ENCODE measurements around the gene ENDOD1.

Gene ENDOD1

DNA sequence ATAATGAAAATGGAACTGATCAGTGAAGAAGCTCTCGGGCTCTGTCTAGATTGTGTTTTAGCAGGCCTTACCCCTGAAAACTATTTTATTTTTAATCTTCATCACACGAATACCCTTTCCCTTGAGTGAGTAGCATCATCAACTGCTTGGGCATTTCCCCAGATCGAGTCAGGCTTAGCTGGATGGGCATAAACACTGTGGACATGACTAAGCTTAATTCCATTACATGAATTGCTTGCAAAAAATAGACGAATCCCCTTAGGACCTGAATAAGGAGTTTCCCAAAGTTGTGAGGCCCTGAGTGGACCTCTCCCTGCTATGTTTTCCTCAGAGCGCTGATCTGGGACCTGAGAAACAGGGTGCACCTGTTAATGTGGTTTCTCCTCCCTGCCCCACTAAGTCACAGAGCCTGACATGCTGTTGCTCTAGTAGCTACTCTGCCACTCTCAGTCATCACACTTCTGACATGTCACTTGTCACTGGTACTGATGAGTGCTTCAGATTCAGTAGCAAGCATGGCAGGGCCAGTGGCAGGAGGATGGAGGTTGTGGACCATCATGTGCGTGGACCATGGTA lies 53.5 kb downstream of the ENDOD1 start:
- Histone ChIP-seq H3K79me1 (ENCODE audit: low read length) (no peaks in the 10 kb centered on the region), H4K8ac (ENCODE audit: low read depth, low read length) (no peak overlapping the region), H2BK15ac (replicated peaks; ENCODE audit: low read depth) (no peak overlapping the region), H2BK120ac (ENCODE audit: low read depth, low read length) (no peak overlapping the region), H3K18ac (ENCODE audit: low read length) (no peak overlapping the region), H3K36me3 (ENCODE audit: control insufficient read depth, insufficient read depth, low read length) (no peaks in the 10 kb centered on the region), H4K5ac (ENCODE audit: low read length) (no peak overlapping the region), H2AK5ac (ENCODE audit: low read length) (no peak overlapping the region), H3K56ac (ENCODE audit: low read length) (no peak overlapping the region), H3K27me3 (ENCODE audit: insufficient read depth, low read length, poor library complexity) (peaks cover 1% of the 10 kb centered on the region), H3K9ac (ENCODE audit: low read length) (no peak overlapping the region), H3K4me1 (ENCODE audit: control insufficient read depth, low read depth, low read length) (no peaks in the 10 kb centered on the region), H3K4me2 (ENCODE audit: low read length) (no peak overlapping the region), H3K27ac (ENCODE audit: low read depth, low read length) (no peak overlapping the region), H3K4ac (ENCODE audit: low read depth, low read length) (no peak overlapping the region), H3K4me3 (ENCODE audit: low read length) (no peak overlapping the region), H3K79me2 (ENCODE audit: control insufficient read depth, insufficient read depth, low read length) (no peaks in the 10 kb centered on the region), H3K23ac (ENCODE audit: low read length) (no peak overlapping the region), H2BK5ac (ENCODE audit: low read length) (no peak overlapping the region)
- WGBS (ENCODE audit: extremely low coverage, insufficient coverage, low lambda C conversion rate) = no CpG with 5 or more reads among the region's 6 CpGs
- no peak for DNase-seq

- no peaks in the 10 kb centered on the region for H3K27me3 ChIP-seq (ENCODE audit: insufficient read depth, low read length, poor library complexity)
- no peak overlapping the region for H4K8ac ChIP-seq (ENCODE audit: low read depth, low read length)
- no peak overlapping the region for H3K4ac ChIP-seq (ENCODE audit: low read depth, low read length)
- peak; percentile 62 for DNase-seq
- WGBS (ENCODE audit: extremely low coverage, insufficient coverage, low lambda C conversion rate) = no CpG with 5 or more reads among the region's 7 CpGs
- no peak overlapping the region for H2AK5ac ChIP-seq (ENCODE audit: low read length)
- no peak overlapping the region for H3K9ac ChIP-seq (ENCODE audit: low read length)
- H3K56ac ChIP-seq (ENCODE audit: low read length) = no peak overlapping the region
- no peaks in the 10 kb centered on the region for H3K36me3 ChIP-seq (ENCODE audit: control insufficient read depth, insufficient read depth, low read length)
- no peak overlapping the region for H2BK5ac ChIP-seq (ENCODE audit: low read length)
- no peaks in the 10 kb centered on the region for H3K79me1 ChIP-seq (ENCODE audit: low read length)
- no peaks in the 10 kb centered on the region for H3K79me2 ChIP-seq (ENCODE audit: control insufficient read depth, insufficient read depth, low read length)
- H3K4me2 ChIP-seq (ENCODE audit: low read length) = no peak overlapping the region
- no peak overlapping the region for H3K27ac ChIP-seq (ENCODE audit: low read depth, low read length)
- H3K18ac ChIP-seq (ENCODE audit: low read length) = no peak overlapping the region
- no peak overlapping the region for H2BK120ac ChIP-seq (ENCODE audit: low read depth, low read length)
- H3K4me3 ChIP-seq (ENCODE audit: low read length) = no peak overlapping the region
- H4K5ac ChIP-seq (ENCODE audit: low read length) = no peak overlapping the region
- no peak overlapping the region for H3K23ac ChIP-seq (ENCODE audit: low read length)
- no peak overlapping the region for H2BK15ac ChIP-seq (replicated peaks; ENCODE audit: low read depth)
- H3K4me1 ChIP-seq (ENCODE audit: control insufficient read depth, low read depth, low read length) = peaks cover 1% of the 10 kb centered on the region
Measured at GRCh38 chr11:95144313-95145235, 54.9 kb downstream of the ENDOD1 start.

GRCh38 chr11:95145430-95146060 lies 55.9 kb downstream of the ENDOD1 start:
- Histone ChIP-seq H2BK120ac (ENCODE audit: low read depth, low read length) (no peak overlapping the region), H3K27me3 (ENCODE audit: insufficient read depth, low read length, poor library complexity) (no peaks in the 10 kb centered on the region), H3K79me1 (ENCODE audit: low read length) (no peaks in the 10 kb centered on the region), H3K18ac (ENCODE audit: low read length) (no peak overlapping the region), H2BK15ac (replicated peaks; ENCODE audit: low read depth) (no peak overlapping the region), H3K9ac (ENCODE audit: low read length) (no peak overlapping the region), H3K27ac (ENCODE audit: low read depth, low read length) (no peak overlapping the region), H4K8ac (ENCODE audit: low read depth, low read length) (no peak overlapping the region), H3K23ac (ENCODE audit: low read length) (no peak overlapping the region), H3K4ac (ENCODE audit: low read depth, low read length) (no peak overlapping the region), H2AK5ac (ENCODE audit: low read length) (no peak overlapping the region), H4K5ac (ENCODE audit: low read length) (no peak overlapping the region), H3K4me1 (ENCODE audit: control insufficient read depth, low read depth, low read length) (peaks cover 5% of the 10 kb centered on the region), H3K4me2 (ENCODE audit: low read length) (no peak overlapping the region), H2BK5ac (ENCODE audit: low read length) (no peak overlapping the region), H3K4me3 (ENCODE audit: low read length) (no peak overlapping the region), H3K36me3 (ENCODE audit: control insufficient read depth, insufficient read depth, low read length) (no peaks in the 10 kb centered on the region), H3K56ac (ENCODE audit: low read length) (no peak overlapping the region), H3K79me2 (ENCODE audit: control insufficient read depth, insufficient read depth, low read length) (no peaks in the 10 kb centered on the region)
- no CpG with 5 or more reads among the region's 4 CpGs for WGBS (ENCODE audit: extremely low coverage, insufficient coverage, low lambda C conversion rate)
- DNase-seq = no peak

DNA sequence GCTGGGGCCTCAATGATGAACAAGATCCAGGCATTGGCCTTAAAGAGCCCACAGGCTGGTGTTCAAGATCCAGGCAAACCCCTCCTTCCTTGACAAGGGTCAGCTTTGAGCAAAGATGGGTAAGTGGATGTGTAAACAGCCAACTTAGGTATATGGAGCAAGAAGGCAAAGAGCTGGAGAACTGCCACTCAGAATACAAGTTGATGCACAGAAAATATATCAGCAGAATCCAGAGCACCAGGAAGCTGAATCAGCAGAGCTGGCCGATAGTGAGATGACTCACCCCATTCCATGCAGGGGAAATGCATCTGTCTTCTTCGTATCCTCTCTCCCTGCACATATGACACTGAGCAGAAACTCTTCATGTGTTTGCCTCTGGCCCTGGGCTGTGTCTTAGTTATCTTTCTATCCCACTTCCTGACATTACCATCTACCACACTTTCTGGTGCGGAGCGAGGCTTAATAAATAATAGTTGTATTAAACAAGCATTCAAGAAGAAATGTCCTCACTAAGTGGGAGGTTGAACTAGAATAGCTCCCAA lies 57.8 kb downstream of the ENDOD1 start:
- WGBS (ENCODE audit: extremely low coverage, insufficient coverage, low lambda C conversion rate) = no CpG with 5 or more reads among the region's 4 CpGs
- H2BK15ac ChIP-seq (replicated peaks; ENCODE audit: low read depth) = no peak overlapping the region
- H3K56ac ChIP-seq (ENCODE audit: low read length) = no peak overlapping the region
- H3K36me3 ChIP-seq (ENCODE audit: control insufficient read depth, insufficient read depth, low read length) = no peaks in the 10 kb centered on the region
- H3K23ac ChIP-seq (ENCODE audit: low read length) = no peak overlapping the region
- H2AK5ac ChIP-seq (ENCODE audit: low read length) = no peak overlapping the region
- H3K4me2 ChIP-seq (ENCODE audit: low read length) = no peak overlapping the region
- H2BK5ac ChIP-seq (ENCODE audit: low read length) = no peak overlapping the region
- H3K4me1 ChIP-seq (ENCODE audit: control insufficient read depth, low read depth, low read length) = peaks cover 5% of the 10 kb centered on the region
- peak; percentile 43 for DNase-seq
- H3K4ac ChIP-seq (ENCODE audit: low read depth, low read length) = no peak overlapping the region
- H3K9ac ChIP-seq (ENCODE audit: low read length) = no peak overlapping the region
- H2BK120ac ChIP-seq (ENCODE audit: low read depth, low read length) = no peak overlapping the region
- H3K4me3 ChIP-seq (ENCODE audit: low read length) = no peak overlapping the region
- H3K27ac ChIP-seq (ENCODE audit: low read depth, low read length) = no peak overlapping the region
- H4K8ac ChIP-seq (ENCODE audit: low read depth, low read length) = no peak overlapping the region
- no peak overlapping the region for H4K5ac ChIP-seq (ENCODE audit: low read length)
- no peaks in the 10 kb centered on the region for H3K27me3 ChIP-seq (ENCODE audit: insufficient read depth, low read length, poor library complexity)
- no peaks in the 10 kb centered on the region for H3K79me1 ChIP-seq (ENCODE audit: low read length)
- no peak overlapping the region for H3K18ac ChIP-seq (ENCODE audit: low read length)
- H3K79me2 ChIP-seq (ENCODE audit: control insufficient read depth, insufficient read depth, low read length) = no peaks in the 10 kb centered on the region

- no peaks in the 10 kb centered on the region for H3K27me3 ChIP-seq (ENCODE audit: insufficient read depth, low read length, poor library complexity)
- H3K36me3 ChIP-seq (ENCODE audit: control insufficient read depth, insufficient read depth, low read length) = no peaks in the 10 kb centered on the region
Measured at GRCh38 chr11:95148406-95148805, 58.8 kb downstream of the ENDOD1 start.

More at GRCh38 chr11:95148406-95148805, 58.8 kb downstream of the ENDOD1 start:
- Histone ChIP-seq H3K23ac (ENCODE audit: low read length) (no peak overlapping the region), H3K18ac (ENCODE audit: low read length) (no peak overlapping the region), H2BK5ac (ENCODE audit: low read length) (no peak overlapping the region), H3K27ac (ENCODE audit: low read depth, low read length) (no peak overlapping the region), H3K4me2 (ENCODE audit: low read length) (no peak overlapping the region), H2AK5ac (ENCODE audit: low read length) (no peak overlapping the region), H3K9ac (ENCODE audit: low read length) (no peak overlapping the region), H3K4ac (ENCODE audit: low read depth, low read length) (no peak overlapping the region), H3K56ac (ENCODE audit: low read length) (no peak overlapping the region), H4K8ac (ENCODE audit: low read depth, low read length) (no peak overlapping the region), H2BK15ac (replicated peaks; ENCODE audit: low read depth) (no peak overlapping the region), H4K5ac (ENCODE audit: low read length) (no peak overlapping the region), H3K79me1 (ENCODE audit: low read length) (no peaks in the 10 kb centered on the region), H3K4me3 (ENCODE audit: low read length) (no peak overlapping the region), H2BK120ac (ENCODE audit: low read depth, low read length) (no peak overlapping the region), H3K79me2 (ENCODE audit: control insufficient read depth, insufficient read depth, low read length) (no peaks in the 10 kb centered on the region), H3K4me1 (ENCODE audit: control insufficient read depth, low read depth, low read length) (peaks cover 5% of the 10 kb centered on the region)
- DNase-seq = no peak

Measured in mesendoderm (in vitro differentiated cells).